Measurements from ENCODE around the gene TGFBR2.

- TF ChIP-seq CTCF (IDR thresholded peaks at IDR 0.05) (no peak), POLR2AphosphoS5 (IDR thresholded peaks at IDR 0.05) (peak; percentile 88), POLR2A (IDR thresholded peaks at IDR 0.05) (no peak)
These were observed 9.2 kb upstream of the TGFBR2 start for GRCh38 chr3:30597131-30597768.

All from prostate gland (tissue), 2 donors.